ENCODE measurements around the gene NRG2. TPM values are rescaled to one million over a fixed set of nuclear protein-coding genes. Genes with fewer than 3 reads are reported as not detected.
A peak's percentile ranks its signal among the peaks of the same experiment; 100 is the strongest.

The NRG2 gene
- total RNA-seq, 3 donors from 2014 or later = 5.9 to 16.5 (median 7.2) TPM

GRCh38 chr5:139974661-139975060 lies 68.4 kb downstream of the NRG2 start:
- no peaks in the 10 kb centered on the region for H3K9me3 ChIP-seq
- H3K27me3 ChIP-seq = no peaks in the 10 kb centered on the region
- peaks cover 0 to 5% of the 10 kb centered on the region in 2 donors for H3K4me1 ChIP-seq
- no peaks in the 10 kb centered on the region for H3K36me3 ChIP-seq
- H3K4me3 ChIP-seq = no peak overlapping the region
- TF ChIP-seq POLR2A (IDR thresholded peaks at IDR 0.05) (no peak), POLR2AphosphoS5 (IDR thresholded peaks at IDR 0.05) (no peak), CTCF (IDR thresholded peaks at IDR 0.05) (no peak)
- no peak overlapping the region for H3K27ac ChIP-seq
- intact Hi-C loops (cut with DNase I; ENCODE audit: low total_unique reads) = no loop called here
- no peak for DNase-seq (ENCODE audit: low spot score in 2 of 2)

- peak in 1 of 2 donors; percentile 52 for DNase-seq (ENCODE audit: low spot score in 2 of 2)
- intact Hi-C loops (cut with DNase I; ENCODE audit: low total_unique reads) = no loop called here
Observed at GRCh38 chr5:139971202-139971725, 71.8 kb downstream of the NRG2 start.

GRCh38 chr5:139969318-139969717 lies 73.8 kb downstream of the NRG2 start:
- H3K27ac ChIP-seq = no peak overlapping the region
- H3K4me3 ChIP-seq = no peak overlapping the region
- H3K4me1 ChIP-seq = peaks cover 0 to 5% of the 10 kb centered on the region in 2 donors
- no peak for DNase-seq (ENCODE audit: low spot score in 2 of 2)
- H3K27me3 ChIP-seq = no peaks in the 10 kb centered on the region
- TF ChIP-seq POLR2A (IDR thresholded peaks at IDR 0.05) (no peak), CTCF (IDR thresholded peaks at IDR 0.05) (no peak), POLR2AphosphoS5 (IDR thresholded peaks at IDR 0.05) (no peak)
- H3K36me3 ChIP-seq = no peaks in the 10 kb centered on the region
- H3K9me3 ChIP-seq = no peaks in the 10 kb centered on the region
- intact Hi-C loops (cut with DNase I; ENCODE audit: low total_unique reads) = loop anchor here (10.0 kb wide), 1 partner anchor 175 kb away; the partner anchor contains the start of gene PSD2

More at GRCh38 chr5:139971202-139971725, 71.8 kb downstream of the NRG2 start:
- no peak overlapping the region for H3K4me3 ChIP-seq
- no peaks in the 10 kb centered on the region for H3K36me3 ChIP-seq
- peaks cover 0 to 5% of the 10 kb centered on the region in 2 donors for H3K4me1 ChIP-seq
- no peaks in the 10 kb centered on the region for H3K9me3 ChIP-seq
- TF ChIP-seq CTCF (IDR thresholded peaks at IDR 0.05) = no peak
- TF ChIP-seq POLR2A (IDR thresholded peaks at IDR 0.05) = no peak
- no peak for TF ChIP-seq POLR2AphosphoS5 (IDR thresholded peaks at IDR 0.05)
- H3K27ac ChIP-seq = peak overlapping the region in 1 of 2 donors; percentile 32
- H3K27me3 ChIP-seq = no peaks in the 10 kb centered on the region

DNA sequence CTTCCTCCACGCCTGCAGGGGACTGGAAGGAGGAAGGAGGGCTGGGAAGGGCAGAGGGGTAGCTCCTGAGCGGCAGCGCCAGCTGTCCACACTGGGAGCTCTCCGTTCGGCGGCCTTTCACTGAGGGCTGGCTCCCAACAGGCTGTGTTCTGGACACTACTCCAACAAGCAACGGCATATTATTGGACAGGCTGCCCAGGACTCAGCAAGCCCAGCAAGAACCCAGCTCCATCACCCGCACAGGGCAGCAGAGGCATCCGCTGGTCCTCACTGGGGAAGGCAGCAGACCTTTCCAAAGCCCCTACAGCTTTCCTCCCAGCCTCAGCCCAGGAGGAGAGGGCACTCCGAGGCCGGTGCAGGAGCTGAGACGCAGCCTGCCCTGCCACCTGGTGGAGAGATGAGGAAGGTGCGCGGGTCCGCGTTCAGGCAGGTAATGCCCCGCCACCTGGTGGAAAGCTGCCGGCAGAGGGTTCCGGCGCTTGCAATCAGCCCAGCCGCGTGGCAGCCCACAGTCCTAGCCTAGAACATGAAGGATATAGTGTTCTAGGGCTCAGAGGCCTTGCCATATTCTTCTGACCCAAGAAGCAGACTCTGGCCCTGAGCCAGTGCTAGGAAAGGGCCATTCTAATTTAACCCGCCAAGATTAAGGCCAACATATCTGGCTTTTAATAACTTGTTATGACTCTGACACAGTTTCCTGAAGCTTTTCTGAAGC lies 74.4 kb downstream of the NRG2 start:
- DNase-seq (ENCODE audit: low spot score in 2 of 2) = peak; percentile 89 to 91
- TF ChIP-seq POLR2AphosphoS5 (IDR thresholded peaks at IDR 0.05) (peak in 2 of 3 donors; percentile 32 to 75), CTCF (IDR thresholded peaks at IDR 0.05) (peak; percentile 98 to 100 (median 100)), POLR2A (IDR thresholded peaks at IDR 0.05) (no peak)
- Histone ChIP-seq H3K36me3 (no peaks in the 10 kb centered on the region), H3K9me3 (no peaks in the 10 kb centered on the region), H3K27me3 (no peaks in the 10 kb centered on the region), H3K4me1 (peaks cover 0 to 5% of the 10 kb centered on the region in 2 donors), H3K4me3 (no peak overlapping the region), H3K27ac (peak overlapping the region in 1 of 2 donors; percentile 11)
- intact Hi-C loops (cut with DNase I; ENCODE audit: low total_unique reads) = loop anchor here (10.0 kb wide), 1 partner anchor 174 kb away; the partner anchor contains the start of gene PSD2

GRCh38 chr5:139967353-139967752 lies 75.7 kb downstream of the NRG2 start:
- H3K27me3 ChIP-seq = no peaks in the 10 kb centered on the region
- TF ChIP-seq CTCF (IDR thresholded peaks at IDR 0.05) (no peak), POLR2AphosphoS5 (IDR thresholded peaks at IDR 0.05) (no peak), POLR2A (IDR thresholded peaks at IDR 0.05) (no peak)
- no peaks in the 10 kb centered on the region for H3K9me3 ChIP-seq
- peaks cover 0 to 5% of the 10 kb centered on the region in 2 donors for H3K4me1 ChIP-seq
- intact Hi-C loops (cut with DNase I; ENCODE audit: low total_unique reads) = loop anchor here (10.0 kb wide), 1 partner anchor 173 kb away; the partner anchor contains the start of gene PSD2
- no peak for DNase-seq (ENCODE audit: low spot score in 2 of 2)
- no peak overlapping the region for H3K4me3 ChIP-seq
- no peaks in the 10 kb centered on the region for H3K36me3 ChIP-seq
- H3K27ac ChIP-seq = no peak overlapping the region

Measured in breast epithelium (tissue), 4 donors.